Gastrocnemius medialis (tissue), 4 donors: ENCODE measurements around the gene TTC28.

ENCODE experiments used
- POLR2A ChIP-seq, 2 donors: fragments of 450-650 bp; IDR thresholded peaks; one replicate each; pipeline ENCODE4 v1.6.1; 2017; ENCODE audit warnings: antibody characterized with exemption in 2 of 2, mild to moderate bottlenecking in 2 of 2, moderate library complexity in 2 of 2
- TF ChIP-seq, protein P1 (sequence below), 5 experiments: fragments of 450-650 bp in 3 of 5; fragments of 200-600 bp in 2 of 5; sonication (generic) in 2 of 5; IDR thresholded peaks in 4 of 5; conservative IDR thresholded peaks in 1 of 5; 1 replicate in 4 of 5; 2 replicates in 1 of 5; pipeline ENCODE4 v1.5.1; 2016 to 2019; ENCODE audit warnings: antibody characterized with exemption in 5 of 5, mild to moderate bottlenecking in 3 of 5, moderate library complexity in 3 of 5

DNA sequence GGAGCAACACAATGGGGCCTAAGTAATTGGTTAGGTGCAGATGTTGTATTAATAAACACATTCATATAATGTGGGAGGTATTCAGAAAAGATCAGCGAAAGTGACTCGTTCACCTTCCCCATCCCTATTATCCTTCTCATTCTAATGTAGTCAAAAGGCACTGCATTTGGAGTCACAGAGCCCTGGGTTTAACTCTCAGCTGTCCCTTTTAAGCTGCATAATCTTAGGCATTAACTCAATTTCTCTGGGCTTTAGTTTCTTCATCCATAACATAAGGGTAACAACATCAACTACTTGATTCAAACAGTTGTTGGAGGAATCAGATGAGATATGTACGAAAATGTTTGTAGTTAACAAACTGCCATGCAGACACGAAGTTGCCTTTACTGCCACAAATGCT lies 573.0 kb downstream of the TTC28 start:
- TF ChIP-seq, protein P1, sequence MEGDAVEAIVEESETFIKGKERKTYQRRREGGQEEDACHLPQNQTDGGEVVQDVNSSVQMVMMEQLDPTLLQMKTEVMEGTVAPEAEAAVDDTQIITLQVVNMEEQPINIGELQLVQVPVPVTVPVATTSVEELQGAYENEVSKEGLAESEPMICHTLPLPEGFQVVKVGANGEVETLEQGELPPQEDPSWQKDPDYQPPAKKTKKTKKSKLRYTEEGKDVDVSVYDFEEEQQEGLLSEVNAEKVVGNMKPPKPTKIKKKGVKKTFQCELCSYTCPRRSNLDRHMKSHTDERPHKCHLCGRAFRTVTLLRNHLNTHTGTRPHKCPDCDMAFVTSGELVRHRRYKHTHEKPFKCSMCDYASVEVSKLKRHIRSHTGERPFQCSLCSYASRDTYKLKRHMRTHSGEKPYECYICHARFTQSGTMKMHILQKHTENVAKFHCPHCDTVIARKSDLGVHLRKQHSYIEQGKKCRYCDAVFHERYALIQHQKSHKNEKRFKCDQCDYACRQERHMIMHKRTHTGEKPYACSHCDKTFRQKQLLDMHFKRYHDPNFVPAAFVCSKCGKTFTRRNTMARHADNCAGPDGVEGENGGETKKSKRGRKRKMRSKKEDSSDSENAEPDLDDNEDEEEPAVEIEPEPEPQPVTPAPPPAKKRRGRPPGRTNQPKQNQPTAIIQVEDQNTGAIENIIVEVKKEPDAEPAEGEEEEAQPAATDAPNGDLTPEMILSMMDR (IDR thresholded peaks at IDR 0.05 in 4 of 5, conservative IDR thresholded peaks at IDR 0.05 in 1 of 5) = no peak
- no peak for TF ChIP-seq POLR2A (IDR thresholded peaks at IDR 0.05)
